GM06990 (cell line): ENCODE measurements around the gene BHLHE23.

Experiments used
- DNase-seq: peaks from one replicate; pipeline ENCODE4 v3.0.0-alpha.2; 2011; ENCODE audit not compliant: insufficient read length; ENCODE audit errors: extremely low read depth
- H3K27me3 ChIP-seq: replicated peaks from 2 replicates; pipeline ENCODE4 v1.6.0; 2011; ENCODE audit warnings: low read length; ENCODE audit not compliant: control insufficient read depth, insufficient read depth
- H3K36me3 ChIP-seq: 2 replicates; pipeline ENCODE4 v1.5.1; 2011; ENCODE audit warnings: low read length; ENCODE audit not compliant: control insufficient read depth, insufficient read depth
- H3K4me3 ChIP-seq: replicated peaks from 2 replicates; pipeline ENCODE4 v1.5.1; 2011; ENCODE audit warnings: low read depth, mild to moderate bottlenecking, control low read depth, low read length
- TF ChIP-seq, protein P1 (sequence below): IDR thresholded peaks from 2 replicates; pipeline ENCODE4 v1.5.1; 2011; ENCODE audit warnings: low read length, control low read depth, mild to moderate bottlenecking, inconsistent platforms; ENCODE audit not compliant: insufficient read depth, poor library complexity, severe bottlenecking

Gene BHLHE23

DNA sequence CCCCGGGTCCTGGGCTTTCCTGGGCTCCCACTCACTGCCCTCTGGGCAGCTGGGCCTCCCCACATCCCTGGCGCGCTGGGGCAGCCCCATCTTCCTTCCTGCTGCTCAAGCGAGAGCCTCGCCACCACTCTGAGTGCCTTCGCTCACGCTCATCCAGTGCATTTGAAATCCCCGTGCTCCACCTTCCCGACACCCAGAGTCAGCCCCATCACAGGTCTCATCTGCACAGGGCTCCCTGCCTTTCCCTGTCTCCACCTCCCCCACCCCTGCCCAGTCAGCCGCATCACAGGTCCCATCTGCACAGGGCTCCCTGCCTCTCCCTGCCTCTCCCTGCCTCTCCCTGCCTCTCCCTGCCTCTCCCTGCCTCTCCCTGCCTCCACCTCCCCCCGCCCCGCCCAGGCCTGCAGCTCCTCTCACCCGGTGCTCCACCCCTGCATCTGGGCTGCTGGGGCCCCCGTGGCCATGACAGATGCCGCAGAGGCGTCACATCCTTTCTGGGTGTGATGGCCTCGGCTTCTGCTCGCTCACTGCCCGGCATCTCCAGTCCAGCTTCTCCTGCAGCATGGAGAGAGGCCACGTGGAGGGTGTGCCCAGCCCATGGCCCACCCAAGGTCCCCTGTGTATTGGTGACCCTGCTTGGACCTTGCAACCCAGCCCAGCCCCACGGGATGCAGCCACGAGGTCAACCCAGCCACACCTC is 9.0 kb upstream of the BHLHE23 start:
- peaks cover 10% of the 10 kb centered on the region for H3K36me3 ChIP-seq
- H3K27me3 ChIP-seq = no peaks in the 10 kb centered on the region
- TF ChIP-seq, protein P1, sequence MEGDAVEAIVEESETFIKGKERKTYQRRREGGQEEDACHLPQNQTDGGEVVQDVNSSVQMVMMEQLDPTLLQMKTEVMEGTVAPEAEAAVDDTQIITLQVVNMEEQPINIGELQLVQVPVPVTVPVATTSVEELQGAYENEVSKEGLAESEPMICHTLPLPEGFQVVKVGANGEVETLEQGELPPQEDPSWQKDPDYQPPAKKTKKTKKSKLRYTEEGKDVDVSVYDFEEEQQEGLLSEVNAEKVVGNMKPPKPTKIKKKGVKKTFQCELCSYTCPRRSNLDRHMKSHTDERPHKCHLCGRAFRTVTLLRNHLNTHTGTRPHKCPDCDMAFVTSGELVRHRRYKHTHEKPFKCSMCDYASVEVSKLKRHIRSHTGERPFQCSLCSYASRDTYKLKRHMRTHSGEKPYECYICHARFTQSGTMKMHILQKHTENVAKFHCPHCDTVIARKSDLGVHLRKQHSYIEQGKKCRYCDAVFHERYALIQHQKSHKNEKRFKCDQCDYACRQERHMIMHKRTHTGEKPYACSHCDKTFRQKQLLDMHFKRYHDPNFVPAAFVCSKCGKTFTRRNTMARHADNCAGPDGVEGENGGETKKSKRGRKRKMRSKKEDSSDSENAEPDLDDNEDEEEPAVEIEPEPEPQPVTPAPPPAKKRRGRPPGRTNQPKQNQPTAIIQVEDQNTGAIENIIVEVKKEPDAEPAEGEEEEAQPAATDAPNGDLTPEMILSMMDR = no peak
- peak overlapping the region; percentile 10; the same call in 1 of the 2 replicates for H3K4me3 ChIP-seq
- DNase-seq = no peak

GRCh38 chr20:63015147-63015661 is 8.4 kb upstream of the BHLHE23 start:
- no peak for DNase-seq
- Histone ChIP-seq H3K4me3 (peak overlapping the region; percentile 33), H3K36me3 (peaks cover 9% of the 10 kb centered on the region), H3K27me3 (no peaks in the 10 kb centered on the region)
- TF ChIP-seq, protein P1 = no peak

DNA sequence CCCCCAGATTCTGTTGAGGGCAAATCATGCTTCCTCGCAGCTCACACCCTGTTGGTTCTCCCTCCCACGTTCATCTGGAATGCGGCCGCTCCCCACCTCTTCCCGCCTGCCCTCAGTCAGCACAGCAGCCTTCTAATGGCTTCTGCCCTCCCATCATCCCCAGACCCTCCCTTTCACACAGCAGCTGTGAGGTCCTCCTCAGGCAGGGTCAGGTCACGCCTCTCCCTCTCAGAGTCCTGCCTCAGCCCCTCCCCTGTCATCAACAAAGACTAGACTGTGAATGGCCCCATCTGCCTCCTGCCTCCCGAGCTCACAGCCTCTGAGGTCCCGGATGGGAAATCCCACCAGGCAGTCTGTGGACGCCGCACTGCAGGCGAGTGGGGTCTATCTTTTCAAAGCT is 7.9 kb upstream of the BHLHE23 start:
- peaks cover 9% of the 10 kb centered on the region for H3K36me3 ChIP-seq
- no peaks in the 10 kb centered on the region for H3K27me3 ChIP-seq
- H3K4me3 ChIP-seq = peak overlapping the region; percentile 33
- TF ChIP-seq, protein P1 = no peak
- no peak for DNase-seq

- DNase-seq = no peak
- peaks cover 9% of the 10 kb centered on the region for H3K36me3 ChIP-seq
- TF ChIP-seq, protein P1 = no peak
- no peak overlapping the region for H3K4me3 ChIP-seq
- no peaks in the 10 kb centered on the region for H3K27me3 ChIP-seq
Observed at GRCh38 chr20:63014287-63014686, 7.5 kb upstream of the BHLHE23 start.

- no peak for DNase-seq
- Histone ChIP-seq H3K27me3 (no peaks in the 10 kb centered on the region), H3K4me3 (no peak overlapping the region), H3K36me3 (peaks cover 9% of the 10 kb centered on the region)
- TF ChIP-seq, protein P1 = no peak
Observed at GRCh38 chr20:63013207-63013606, 6.4 kb upstream of the BHLHE23 start.
